GM12891 (cell line): ENCODE results near the gene SLC25A21.

Experiments used
- POLR2A ChIP-seq: IDR thresholded peaks from 2 replicates; pipeline ENCODE4 v1.6.1; 2011; ENCODE audit warnings: low read depth, low read length, control low read depth
- POLR2AphosphoS5 ChIP-seq: IDR thresholded peaks from 2 replicates; pipeline ENCODE4 v1.6.1; 2011; ENCODE audit warnings: low read depth, low read length, control low read depth
- POU2F2 ChIP-seq: IDR thresholded peaks from 2 replicates; pipeline ENCODE4 v1.6.1; 2011; ENCODE audit warnings: low read depth, mild to moderate bottlenecking, control low read depth, low read length, moderate library complexity
- SPI1 ChIP-seq: IDR thresholded peaks from 2 replicates; pipeline ENCODE4 v1.6.1; 2011; ENCODE audit warnings: low read depth, low read length, control low read depth
- TAF1 ChIP-seq: IDR thresholded peaks from 2 replicates; pipeline ENCODE4 v1.6.1; 2011; ENCODE audit warnings: low read depth, low read length, control low read depth

DNA sequence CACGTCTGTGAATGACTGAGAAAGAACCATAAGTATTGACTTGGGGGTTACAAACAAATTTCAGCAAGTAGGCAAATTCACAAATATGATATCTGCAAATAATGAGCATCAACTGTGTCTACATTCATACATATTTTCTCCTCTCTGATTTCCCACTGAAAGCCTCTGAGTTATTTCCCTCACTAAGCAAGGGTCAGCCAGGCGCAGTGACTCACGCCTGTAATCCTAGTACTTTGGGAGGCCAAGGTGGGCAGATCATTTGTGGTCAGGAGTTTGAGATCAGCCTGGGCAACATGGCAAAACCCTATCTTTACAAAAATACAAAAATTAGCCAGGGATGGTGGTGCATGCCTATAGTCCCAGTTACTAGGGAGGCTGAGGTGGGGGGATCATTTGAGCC is 80.8 kb downstream of the SLC25A21 start:
- no peak for TF ChIP-seq POU2F2
- no peak for TF ChIP-seq POLR2A
- no peak for TF ChIP-seq SPI1
- TF ChIP-seq POLR2AphosphoS5, result no peak
- TF ChIP-seq TAF1, result no peak
